Uterus (tissue), 4 donors: Measurements from ENCODE around the gene KRT38. TPM values are rescaled to one million over a fixed set of nuclear protein-coding genes. Genes with fewer than 3 reads are reported as not detected.

Source experiments
- DNase-seq, 2 donors: peaks; one replicate each; pipeline ENCODE4 v3.0.0-alpha.2; 2019 to 2020
- H3K27ac ChIP-seq, 2 donors: fragments of 200-600 bp; sonication (generic); 1 replicate in 1 of 2; 2 replicates in 1 of 2; pipeline ENCODE4 v1.5.1; 2016 to 2018
- H3K27me3 ChIP-seq, 2 donors: fragments of 200-600 bp; sonication (generic); one replicate each; pipeline ENCODE4 v1.5.1; 2018 to 2019; ENCODE audit warnings: control low read depth in 1 of 2
- H3K36me3 ChIP-seq, 2 donors: fragments of 200-600 bp; sonication (generic); one replicate each; pipeline ENCODE4 v1.5.1; 2019; ENCODE audit warnings: control low read depth in 1 of 2
- H3K4me1 ChIP-seq, 2 donors: fragments of 200-600 bp; sonication (generic); one replicate each; pipeline ENCODE4 v1.5.1; 2018 to 2019; ENCODE audit warnings: control low read depth in 1 of 2
- H3K4me3 ChIP-seq, 2 donors: fragments of 200-600 bp; sonication (generic); 1 replicate in 1 of 2; 2 replicates in 1 of 2; pipeline ENCODE4 v1.5.1; 2018 to 2019; ENCODE audit warnings: mild to moderate bottlenecking in 1 of 2
- H3K9me3 ChIP-seq, 2 donors: fragments of 200-600 bp; sonication (generic); one replicate each; pipeline ENCODE4 v1.5.1; 2019; ENCODE audit warnings: control low read depth in 1 of 2
- CTCF ChIP-seq, 4 experiments: fragments of 200-600 bp in 2 of 4; fragments of 450-650 bp in 2 of 4; sonication (generic) in 2 of 4; IDR thresholded peaks; one replicate each; pipeline ENCODE4 v1.5.1; 2016 to 2019; ENCODE audit warnings: antibody characterized with exemption in 4 of 4, mild to moderate bottlenecking in 2 of 4, moderate library complexity in 1 of 4
- POLR2A ChIP-seq, 2 donors: fragments of 450-650 bp; IDR thresholded peaks; one replicate each; pipeline ENCODE4 v1.6.1; 2016; ENCODE audit warnings: antibody characterized with exemption in 2 of 2, mild to moderate bottlenecking in 1 of 2, moderate library complexity in 1 of 2
- intact Hi-C: fragments of 100-400 bp; cut with DNase I; formaldehyde crosslinking; loops from one replicate; pipeline ENCODE4 v1.15.1; 2023; ENCODE audit warnings: low total_unique reads
- total RNA-seq, 4 donors: library from RNA; depleted of rRNA in 3 of 4; stranded (reverse); fragments of >200 nt in 3 of 4; gene quantifications; one replicate each; pipeline versions ENCODE4 v1.1.0 to v1.2.4, GENCODE V29; 2014 to 2023
- donor health status: DM: yes; HTN: yes; CAD: no.

The KRT38 gene
- total RNA-seq, 4 donors from 2014 or later: not detected

DNA sequence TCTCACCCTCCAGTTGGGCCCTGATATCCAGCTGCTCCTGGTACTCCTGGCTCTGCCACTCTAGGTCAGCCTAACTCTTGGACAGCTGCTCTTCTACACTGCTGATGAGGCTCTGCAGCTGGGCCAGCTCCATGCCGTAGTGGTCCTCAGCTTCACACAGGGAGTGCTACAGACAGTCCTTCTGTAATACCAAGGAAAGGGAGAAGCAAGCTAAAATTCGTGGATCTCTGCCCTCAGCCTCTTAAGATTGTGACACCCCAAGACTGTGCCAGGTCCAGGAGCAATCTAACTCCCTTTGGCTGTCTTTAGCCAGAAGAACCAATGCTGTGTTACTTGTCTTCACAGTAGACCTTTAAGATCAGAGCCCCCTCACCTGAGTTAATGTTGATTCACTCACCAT, 7.7 kb upstream of the KRT38 start:
- no peaks in the 10 kb centered on the region for H3K36me3 ChIP-seq
- no peak overlapping the region for H3K27ac ChIP-seq
- intact Hi-C loops: no loop called here
- no peaks in the 10 kb centered on the region for H3K9me3 ChIP-seq
- H3K4me1 ChIP-seq: no peaks in the 10 kb centered on the region
- H3K4me3 ChIP-seq: no peak overlapping the region
- H3K27me3 ChIP-seq: no peaks in the 10 kb centered on the region
- no peak for TF ChIP-seq CTCF (IDR thresholded peaks at IDR 0.05)
- TF ChIP-seq POLR2A (IDR thresholded peaks at IDR 0.05): no peak
- no peak for DNase-seq

DNA sequence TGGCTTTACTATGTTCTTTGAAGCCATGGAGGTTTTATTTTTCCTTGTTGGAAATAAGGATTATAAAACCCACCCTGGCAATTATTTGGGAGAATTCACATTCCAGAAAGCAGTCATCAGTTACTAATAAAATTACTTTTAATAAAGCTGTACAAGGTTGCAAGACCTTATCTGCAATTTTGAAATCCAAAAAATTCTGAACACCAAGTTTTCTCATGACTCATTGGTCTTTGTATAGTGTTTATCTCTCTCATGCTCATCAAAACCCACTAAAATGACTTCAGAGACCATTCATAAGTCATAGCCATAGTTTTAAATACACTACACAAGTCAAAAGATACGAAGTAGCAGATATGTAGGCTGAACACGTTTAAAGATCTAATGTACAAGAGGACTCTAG, 6.0 kb upstream of the KRT38 start:
- Histone ChIP-seq H3K27me3 (no peaks in the 10 kb centered on the region), H3K4me1 (no peaks in the 10 kb centered on the region), H3K27ac (no peak overlapping the region), H3K36me3 (no peaks in the 10 kb centered on the region), H3K4me3 (no peak overlapping the region), H3K9me3 (no peaks in the 10 kb centered on the region)
- TF ChIP-seq CTCF (IDR thresholded peaks at IDR 0.05) (no peak), POLR2A (IDR thresholded peaks at IDR 0.05) (no peak)
- intact Hi-C loops: no loop called here
- DNase-seq: no peak

- intact Hi-C loops: no loop called here
- no peak for DNase-seq
Measured at GRCh38 chr17:41444640-41445039, 3.9 kb upstream of the KRT38 start.

DNA sequence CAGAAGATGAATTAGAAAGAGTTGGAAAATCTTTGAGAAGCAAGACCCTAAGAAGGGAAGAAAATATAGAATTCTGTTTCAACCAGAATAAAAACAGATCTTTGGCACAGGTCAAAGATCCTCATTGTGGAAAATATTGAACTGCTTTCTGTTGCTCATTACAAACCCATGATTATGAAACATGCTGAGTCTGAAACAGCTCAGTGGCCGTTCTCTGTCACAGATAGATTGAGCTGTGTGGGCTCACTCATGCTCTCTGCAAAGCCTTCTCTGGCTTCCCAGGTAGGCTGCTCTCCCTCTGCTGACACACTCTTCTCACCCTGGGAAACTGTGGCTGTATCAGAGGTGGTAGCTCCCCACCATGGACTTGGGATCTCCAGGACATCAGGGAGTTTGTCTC, 3.4 kb upstream of the KRT38 start:
- intact Hi-C loops: no loop called here
- Histone ChIP-seq H3K4me1 (no peaks in the 10 kb centered on the region), H3K4me3 (no peak overlapping the region), H3K27me3 (no peaks in the 10 kb centered on the region), H3K27ac (no peak overlapping the region), H3K9me3 (no peaks in the 10 kb centered on the region), H3K36me3 (no peaks in the 10 kb centered on the region)
- no peak for TF ChIP-seq CTCF (IDR thresholded peaks at IDR 0.05)
- no peak for DNase-seq

More at GRCh38 chr17:41444640-41445039, 3.9 kb upstream of the KRT38 start:
- no peak overlapping the region for H3K27ac ChIP-seq
- H3K4me1 ChIP-seq: no peaks in the 10 kb centered on the region
- no peak overlapping the region for H3K4me3 ChIP-seq
- no peaks in the 10 kb centered on the region for H3K27me3 ChIP-seq
- TF ChIP-seq CTCF (IDR thresholded peaks at IDR 0.05) (no peak), POLR2A (IDR thresholded peaks at IDR 0.05) (no peak)
- no peaks in the 10 kb centered on the region for H3K36me3 ChIP-seq
- H3K9me3 ChIP-seq: no peaks in the 10 kb centered on the region

GRCh38 chr17:41442739-41443138, 2.0 kb upstream of the KRT38 start:
- H3K4me3 ChIP-seq: no peak overlapping the region
- DNase-seq: no peak
- TF ChIP-seq POLR2A (IDR thresholded peaks at IDR 0.05) (no peak), CTCF (IDR thresholded peaks at IDR 0.05) (no peak)
- H3K4me1 ChIP-seq: no peaks in the 10 kb centered on the region
- H3K9me3 ChIP-seq: no peaks in the 10 kb centered on the region
- no peaks in the 10 kb centered on the region for H3K27me3 ChIP-seq
- no peak overlapping the region for H3K27ac ChIP-seq
- intact Hi-C loops: no loop called here
- no peaks in the 10 kb centered on the region for H3K36me3 ChIP-seq
